ENCODE data around the gene TFPI2.

Gene TFPI2

GRCh38 chr7:93906267-93906666 is 15.7 kb upstream of the TFPI2 start, which contains the start of gene GNGT1:
TSS of gene GNGT1 (plus strand) at chr7:93906567. CDS start at chr7:93906747, 180 bp downstream.
- DNase-seq = no peak

- DNase-seq = no peak
Observed at GRCh38 chr7:93902777-93903423, 12.3 kb upstream of the TFPI2 start.

- no peak for DNase-seq
Observed at GRCh38 chr7:93897680-93898079, 7.1 kb upstream of the TFPI2 start.

- DNase-seq = no peak
Observed at GRCh38 chr7:93895859-93896600, 5.5 kb upstream of the TFPI2 start.

- DNase-seq = no peak
Observed at GRCh38 chr7:93894966-93895640, 4.5 kb upstream of the TFPI2 start.

GRCh38 chr7:93894426-93894825 is 3.9 kb upstream of the TFPI2 start:
- DNase-seq = no peak

GRCh38 chr7:93890041-93890463 is 501 bp downstream of the TFPI2 start:
- no peak for DNase-seq

GRCh38 chr7:93889261-93889660 is 1.3 kb downstream of the TFPI2 start:
- no peak for DNase-seq

GRCh38 chr7:93884541-93884940 is 6.0 kb downstream of the TFPI2 start:
- DNase-seq = no peak

GRCh38 chr7:93883917-93884345 is 6.6 kb downstream of the TFPI2 start:
- DNase-seq = no peak

- DNase-seq = no peak
Observed at GRCh38 chr7:93883078-93883916, 7.3 kb downstream of the TFPI2 start.

GRCh38 chr7:93882468-93882867 is 8.1 kb downstream of the TFPI2 start:
- no peak for DNase-seq

- DNase-seq = no peak
Observed at GRCh38 chr7:93879356-93879755, 11.2 kb downstream of the TFPI2 start.

- no peak for DNase-seq
Observed at GRCh38 chr7:93877742-93878141, 12.8 kb downstream of the TFPI2 start.

GRCh38 chr7:93873998-93874574 is 16.5 kb downstream of the TFPI2 start:
- DNase-seq = no peak

GRCh38 chr7:93866886-93867285 is 23.7 kb downstream of the TFPI2 start:
- DNase-seq = no peak

GRCh38 chr7:93862651-93863050 is 27.9 kb downstream of the TFPI2 start:
- DNase-seq = no peak

GRCh38 chr7:93861325-93861949 is 29.1 kb downstream of the TFPI2 start:
- DNase-seq = no peak

GRCh38 chr7:93860261-93860660 is 30.3 kb downstream of the TFPI2 start:
- no peak for DNase-seq

GRCh38 chr7:93858857-93859256 is 31.7 kb downstream of the TFPI2 start:
- no peak for DNase-seq

GRCh38 chr7:93856323-93856722 is 34.2 kb downstream of the TFPI2 start:
- DNase-seq = no peak

- DNase-seq = no peak
Observed at GRCh38 chr7:93855797-93856196, 34.8 kb downstream of the TFPI2 start.
